ENCODE results near the gene CHST7. TPM values are rescaled to one million over a fixed set of nuclear protein-coding genes. Genes with fewer than 3 reads are reported as not detected.

Gene CHST7
- total RNA-seq, 1 experiment from 2014 or later = 6.1 TPM

GRCh38 chrX:46599051-46599560, 25.5 kb downstream of the CHST7 start:
- no peak for ATAC-seq
- H3K27me3 ChIP-seq (ENCODE audit: control insufficient read depth, insufficient read depth, low read length) = no peaks in the 10 kb centered on the region
- ChIA-PET CTCF (no interaction called here), POLR2A (no interaction called here)
- BruUV-seq (replicated peaks) = no TSS peak
- intact Hi-C loops (cut with micrococcal nuclease; ENCODE audit: unreplicated experiment) = no loop called here
- TF ChIP-seq CTCF (IDR thresholded peaks at IDR 0.05) (no peak), SIN3A (IDR thresholded peaks at IDR 0.05; ENCODE audit: borderline replicate concordance, insufficient read depth, low read depth, low read length) (no peak), TCF7L2 (IDR thresholded peaks at IDR 0.05; ENCODE audit: low read depth, low read length) (no peak), POLR2AphosphoS5 (IDR thresholded peaks at IDR 0.05; ENCODE audit: low read depth, low read length) (no peak)
- TF ChIP-seq, protein P1, sequence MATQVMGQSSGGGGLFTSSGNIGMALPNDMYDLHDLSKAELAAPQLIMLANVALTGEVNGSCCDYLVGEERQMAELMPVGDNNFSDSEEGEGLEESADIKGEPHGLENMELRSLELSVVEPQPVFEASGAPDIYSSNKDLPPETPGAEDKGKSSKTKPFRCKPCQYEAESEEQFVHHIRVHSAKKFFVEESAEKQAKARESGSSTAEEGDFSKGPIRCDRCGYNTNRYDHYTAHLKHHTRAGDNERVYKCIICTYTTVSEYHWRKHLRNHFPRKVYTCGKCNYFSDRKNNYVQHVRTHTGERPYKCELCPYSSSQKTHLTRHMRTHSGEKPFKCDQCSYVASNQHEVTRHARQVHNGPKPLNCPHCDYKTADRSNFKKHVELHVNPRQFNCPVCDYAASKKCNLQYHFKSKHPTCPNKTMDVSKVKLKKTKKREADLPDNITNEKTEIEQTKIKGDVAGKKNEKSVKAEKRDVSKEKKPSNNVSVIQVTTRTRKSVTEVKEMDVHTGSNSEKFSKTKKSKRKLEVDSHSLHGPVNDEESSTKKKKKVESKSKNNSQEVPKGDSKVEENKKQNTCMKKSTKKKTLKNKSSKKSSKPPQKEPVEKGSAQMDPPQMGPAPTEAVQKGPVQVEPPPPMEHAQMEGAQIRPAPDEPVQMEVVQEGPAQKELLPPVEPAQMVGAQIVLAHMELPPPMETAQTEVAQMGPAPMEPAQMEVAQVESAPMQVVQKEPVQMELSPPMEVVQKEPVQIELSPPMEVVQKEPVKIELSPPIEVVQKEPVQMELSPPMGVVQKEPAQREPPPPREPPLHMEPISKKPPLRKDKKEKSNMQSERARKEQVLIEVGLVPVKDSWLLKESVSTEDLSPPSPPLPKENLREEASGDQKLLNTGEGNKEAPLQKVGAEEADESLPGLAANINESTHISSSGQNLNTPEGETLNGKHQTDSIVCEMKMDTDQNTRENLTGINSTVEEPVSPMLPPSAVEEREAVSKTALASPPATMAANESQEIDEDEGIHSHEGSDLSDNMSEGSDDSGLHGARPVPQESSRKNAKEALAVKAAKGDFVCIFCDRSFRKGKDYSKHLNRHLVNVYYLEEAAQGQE (IDR thresholded peaks at IDR 0.05; ENCODE audit: insufficient read depth in 1 of 2, low read depth in 2 of 2, low read length in 1 of 2) = no peak
- H3K9me3 ChIP-seq (ENCODE audit: control insufficient read depth, insufficient read depth, low read depth, low read length) = no peaks in the 10 kb centered on the region
- DNase-seq (ENCODE audit: low read depth, low spot score) = no peak
- in situ Hi-C loops (cut with HindIII; ENCODE audit: low pct_unique_long_range_greater_than_20kb, low sequenced_read_pairs) = no loop called here
- H3K27ac ChIP-seq (ENCODE audit: low read length) = no peak overlapping the region
- H3K4me1 ChIP-seq (ENCODE audit: control insufficient read depth, insufficient read depth, low read length) = no peaks in the 10 kb centered on the region
- no peaks in the 10 kb centered on the region; the same call in 1 of the 2 replicates for H3K36me3 ChIP-seq (ENCODE audit: control insufficient read depth, insufficient read depth, low read length)
- no peak overlapping the region for H3K4me3 ChIP-seq (ENCODE audit: low read depth in 2 of 2, low read length in 2 of 2)

- DNase-seq (ENCODE audit: low read depth, low spot score) (no peak), ATAC-seq (no peak)
- no peak for TF ChIP-seq TCF7L2 (IDR thresholded peaks at IDR 0.05; ENCODE audit: low read depth, low read length)
- no peak for TF ChIP-seq CTCF (IDR thresholded peaks at IDR 0.05)
- TF ChIP-seq SIN3A (IDR thresholded peaks at IDR 0.05; ENCODE audit: borderline replicate concordance, insufficient read depth, low read depth, low read length) = no peak
- no peak for TF ChIP-seq POLR2AphosphoS5 (IDR thresholded peaks at IDR 0.05; ENCODE audit: low read depth, low read length)
- TF ChIP-seq, protein P1 (IDR thresholded peaks at IDR 0.05; ENCODE audit: insufficient read depth in 1 of 2, low read depth in 2 of 2, low read length in 1 of 2) = no peak
- Histone ChIP-seq H3K27me3 (ENCODE audit: control insufficient read depth, insufficient read depth, low read length) (no peaks in the 10 kb centered on the region), H3K27ac (ENCODE audit: low read length) (no peak overlapping the region), H3K4me1 (ENCODE audit: control insufficient read depth, insufficient read depth, low read length) (no peaks in the 10 kb centered on the region), H3K36me3 (ENCODE audit: control insufficient read depth, insufficient read depth, low read length) (no peaks in the 10 kb centered on the region; the same call in 1 of the 2 replicates), H3K9me3 (ENCODE audit: control insufficient read depth, insufficient read depth, low read depth, low read length) (no peaks in the 10 kb centered on the region), H3K4me3 (ENCODE audit: low read depth in 2 of 2, low read length in 2 of 2) (no peak overlapping the region)
- in situ Hi-C loops (cut with HindIII; ENCODE audit: low pct_unique_long_range_greater_than_20kb, low sequenced_read_pairs) (no loop called here), intact Hi-C loops (cut with micrococcal nuclease; ENCODE audit: unreplicated experiment) (no loop called here)
- no TSS peak for BruUV-seq (replicated peaks)
- CTCF ChIA-PET = no interaction called here
- POLR2A ChIA-PET = no interaction called here
These were observed 27.7 kb downstream of the CHST7 start for GRCh38 chrX:46601283-46601682.
